Smooth muscle cell of the pulmonary artery (primary cell): ENCODE data around the gene EFHB. TPM values are rescaled to one million over a fixed set of nuclear protein-coding genes. Genes with fewer than 3 reads are reported as not detected.

Source experiments
- total RNA-seq: library from RNA; depleted of rRNA; stranded (reverse); fragments of >200 nt; gene quantifications from 2 replicates; pipeline ENCODE4 v1.2.3, GENCODE V29; 2014

EFHB gene, protein sequence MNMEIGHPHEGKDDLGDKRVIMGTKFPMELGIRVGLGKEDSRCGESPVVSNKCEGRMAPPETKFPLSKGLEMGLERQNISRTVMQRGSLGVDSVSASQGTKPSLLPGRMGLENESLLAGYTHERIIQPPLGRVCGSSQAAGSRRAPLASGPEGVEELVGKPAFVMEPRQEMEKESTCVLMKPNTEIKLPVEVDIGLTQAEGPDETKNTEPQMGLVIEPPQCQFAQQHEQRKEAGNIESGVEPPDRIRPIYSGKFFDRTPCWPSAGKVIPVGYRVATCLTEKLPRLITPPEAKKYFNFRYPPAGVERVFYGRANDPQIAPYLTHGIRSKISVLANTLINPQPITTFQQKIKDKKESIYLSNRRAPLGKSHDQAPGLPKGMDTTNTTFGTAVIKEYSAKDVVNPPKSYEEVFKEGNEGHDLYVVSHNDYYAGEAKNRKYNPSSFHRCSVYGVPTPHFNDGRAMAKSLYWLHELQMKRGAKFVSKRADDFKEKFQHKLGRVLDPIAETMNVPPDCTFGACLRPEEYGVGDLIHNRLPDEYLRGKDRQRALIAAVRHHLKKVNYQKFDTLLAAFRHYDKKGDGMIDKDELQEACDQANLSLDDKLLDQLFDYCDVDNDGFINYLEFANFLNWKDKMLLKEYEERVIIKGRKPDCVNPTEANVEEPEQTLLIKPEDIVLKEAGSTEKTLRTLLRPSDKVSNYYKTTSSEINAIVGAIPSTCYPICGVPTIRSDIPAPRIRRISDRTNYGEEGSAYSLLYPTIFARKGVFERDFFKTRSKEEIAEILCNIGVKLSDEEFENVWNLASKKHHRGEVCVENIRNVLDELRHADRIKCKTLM
- total RNA-seq, result 0.63 and 0.72 TPM in 2 replicates

DNA sequence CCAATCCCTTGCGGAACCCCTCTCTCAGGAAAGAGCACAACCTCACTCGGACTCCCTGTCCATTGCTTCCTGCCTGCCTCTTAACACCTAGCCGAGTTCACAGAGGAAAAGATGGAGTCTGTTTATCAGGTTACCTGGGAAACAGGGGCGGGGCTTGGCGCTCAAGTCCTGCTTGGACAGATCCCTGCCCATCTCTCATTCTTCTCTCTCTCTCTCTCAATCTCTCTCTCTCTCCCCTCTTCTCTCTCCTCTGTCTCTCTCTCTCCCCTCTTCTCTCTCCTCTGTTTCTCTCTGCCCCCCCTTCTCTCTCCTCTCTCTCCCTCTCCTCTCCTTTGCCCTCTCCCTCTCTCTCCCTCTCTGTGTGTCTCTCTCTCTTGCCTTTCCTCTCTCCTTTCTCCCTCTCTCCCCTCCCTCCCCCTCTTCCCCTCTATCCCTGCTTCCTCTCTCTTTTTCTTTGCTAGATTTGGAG is at the start of gene EFHB:
EFHB (minus strand) TSS at position 120 of the 469 bp plus-strand sequence. CDS start 199 bp downstream, outside the sequence.

DNA sequence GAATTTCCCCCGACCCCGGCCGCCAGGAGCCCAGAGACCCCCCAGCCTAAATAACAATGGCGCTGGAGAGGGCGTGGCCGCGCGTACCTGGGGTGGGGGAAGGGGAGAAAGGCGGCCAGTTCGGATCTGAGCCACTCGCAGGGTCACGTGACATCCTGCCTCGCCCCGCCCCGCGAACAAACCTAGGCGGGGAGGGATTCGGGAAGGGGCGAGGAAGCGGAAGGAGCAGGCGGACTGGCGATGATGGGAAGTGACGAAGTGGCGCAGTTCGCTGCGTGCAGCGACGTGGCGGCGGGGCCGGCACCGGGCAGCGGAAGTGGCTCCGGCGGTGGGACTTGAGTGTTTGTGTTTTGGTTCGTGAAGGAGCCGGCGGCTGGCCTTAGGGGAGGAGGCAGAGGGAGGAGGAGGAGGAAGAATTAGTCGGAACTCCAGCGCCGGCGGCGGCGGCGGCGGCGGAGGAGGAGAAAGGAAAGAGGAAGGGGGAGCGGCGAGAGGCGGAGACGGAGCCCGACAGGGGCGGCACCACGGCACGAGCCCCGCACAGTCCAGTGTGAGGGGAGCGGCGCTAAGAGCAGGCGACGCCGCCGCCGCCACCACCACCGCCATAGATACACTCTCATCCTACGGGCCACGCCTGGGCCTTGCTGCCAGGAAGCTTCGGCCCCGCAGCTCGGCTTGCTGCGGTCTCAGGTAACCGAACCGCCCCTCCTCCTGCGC is 13.0 kb upstream of the EFHB start, which contains the start of gene RAB5A:
RAB5A (plus strand) TSS at position 266 of the 717 bp plus-strand sequence. CDS start 3,802 bp downstream, outside the sequence.

Other genes with a start within 250 kb of the EFHB start
- gene RAB5A, start 12.9 kb upstream of the EFHB start, total RNA-seq, result 53.1 and 68.0 TPM in 2 replicates
- gene PP2D1, start 78.0 kb upstream of the EFHB start, total RNA-seq, result not detected in 2 replicates
- gene KAT2B, start 106.2 kb upstream of the EFHB start, total RNA-seq, result 12.1 and 12.8 TPM in 2 replicates